ENCODE data around the gene CYP2D6. TPM values are rescaled to one million over a fixed set of nuclear protein-coding genes. Genes with fewer than 3 reads are reported as not detected.

The CYP2D6 gene
- total and polyA plus RNA-seq, 8 donors, result 0.72 to 22.8 (median 3.4) TPM

DNA sequence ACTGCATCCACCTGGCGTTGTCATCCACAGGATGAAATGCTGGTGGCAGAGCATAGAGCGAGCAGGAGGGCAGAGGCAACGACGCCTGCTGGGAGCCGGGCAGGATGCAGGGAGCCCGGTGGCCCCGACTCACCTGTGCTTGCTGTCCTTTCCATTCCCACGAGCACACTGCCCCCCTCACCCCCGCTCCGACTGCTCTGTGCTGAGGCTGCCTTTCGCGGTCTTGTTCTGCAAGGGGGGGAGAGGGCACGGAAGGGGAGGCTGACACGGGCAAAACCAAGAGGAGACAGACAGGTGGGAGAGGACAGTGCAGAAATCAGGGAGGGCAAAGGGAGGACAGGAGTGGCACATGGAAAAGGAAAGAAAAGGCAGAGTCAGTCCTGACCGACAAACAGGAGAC is 37.9 kb upstream of the CYP2D6 start:
- no peaks in the 10 kb centered on the region for H3K9me3 ChIP-seq
- no peak overlapping the region for H3K4me3 ChIP-seq
- no peaks in the 10 kb centered on the region for H3K27me3 ChIP-seq
- peaks cover 19 to 66% (median 58%) of the 10 kb centered on the region in 4 donors for H3K36me3 ChIP-seq
- no peak for DNase-seq
- WGBS, 5 donors, result 90 to 95% (median 94%) methylated on average over 11 to 15 of the region's 15 CpGs
- H3K27ac ChIP-seq, result no peak overlapping the region
- H3K4me1 ChIP-seq, result peaks cover 0 to 25% (median 15%) of the 10 kb centered on the region in 4 donors
- intact Hi-C loops (cut with DNase I; ENCODE audit: low total_unique reads), result loop anchor here (5.0 kb wide), 1 partner anchor 269 kb away; no protein-coding TSS in a partner anchor
- TF ChIP-seq POLR2AphosphoS5 (IDR thresholded peaks at IDR 0.05) (no peak), EP300 (IDR thresholded peaks at IDR 0.05) (no peak), POLR2A (IDR thresholded peaks at IDR 0.05) (no peak)
- TF ChIP-seq, protein P1, sequence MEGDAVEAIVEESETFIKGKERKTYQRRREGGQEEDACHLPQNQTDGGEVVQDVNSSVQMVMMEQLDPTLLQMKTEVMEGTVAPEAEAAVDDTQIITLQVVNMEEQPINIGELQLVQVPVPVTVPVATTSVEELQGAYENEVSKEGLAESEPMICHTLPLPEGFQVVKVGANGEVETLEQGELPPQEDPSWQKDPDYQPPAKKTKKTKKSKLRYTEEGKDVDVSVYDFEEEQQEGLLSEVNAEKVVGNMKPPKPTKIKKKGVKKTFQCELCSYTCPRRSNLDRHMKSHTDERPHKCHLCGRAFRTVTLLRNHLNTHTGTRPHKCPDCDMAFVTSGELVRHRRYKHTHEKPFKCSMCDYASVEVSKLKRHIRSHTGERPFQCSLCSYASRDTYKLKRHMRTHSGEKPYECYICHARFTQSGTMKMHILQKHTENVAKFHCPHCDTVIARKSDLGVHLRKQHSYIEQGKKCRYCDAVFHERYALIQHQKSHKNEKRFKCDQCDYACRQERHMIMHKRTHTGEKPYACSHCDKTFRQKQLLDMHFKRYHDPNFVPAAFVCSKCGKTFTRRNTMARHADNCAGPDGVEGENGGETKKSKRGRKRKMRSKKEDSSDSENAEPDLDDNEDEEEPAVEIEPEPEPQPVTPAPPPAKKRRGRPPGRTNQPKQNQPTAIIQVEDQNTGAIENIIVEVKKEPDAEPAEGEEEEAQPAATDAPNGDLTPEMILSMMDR (IDR thresholded peaks at IDR 0.05), result no peak

DNA sequence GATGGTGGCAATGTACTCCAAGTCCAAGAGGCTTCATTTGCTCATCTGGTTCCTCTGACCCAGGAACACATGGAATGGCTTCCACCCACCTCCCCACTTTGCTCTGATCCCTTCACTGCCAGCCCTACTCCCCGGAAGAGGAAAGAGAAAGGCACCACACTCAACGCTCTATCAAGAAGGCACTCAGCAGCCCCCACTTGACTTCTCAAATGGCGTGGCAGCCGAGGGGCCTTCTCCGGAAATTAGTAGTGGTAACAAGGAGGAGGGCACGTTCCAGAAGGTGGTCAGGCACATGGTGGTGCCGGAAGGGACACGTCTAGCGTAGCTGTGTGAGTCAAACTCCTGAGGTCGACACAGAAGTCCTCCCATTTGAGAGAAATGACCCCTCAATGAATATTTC is 36.5 kb upstream of the CYP2D6 start:
- H3K36me3 ChIP-seq, result peaks cover 26 to 79% (median 71%) of the 10 kb centered on the region in 4 donors
- H3K27ac ChIP-seq, result no peak overlapping the region
- intact Hi-C loops (cut with DNase I; ENCODE audit: low total_unique reads), result loop anchor here (5.0 kb wide), 1 partner anchor 270 kb away; no protein-coding TSS in a partner anchor
- TF ChIP-seq EP300 (IDR thresholded peaks at IDR 0.05) (no peak), POLR2AphosphoS5 (IDR thresholded peaks at IDR 0.05) (no peak), POLR2A (IDR thresholded peaks at IDR 0.05) (no peak)
- TF ChIP-seq, protein P1 (IDR thresholded peaks at IDR 0.05), result no peak
- WGBS, 5 donors, result 84 to 97% (median 91%) methylated on average over 10 of the region's 10 CpGs
- no peak overlapping the region for H3K4me3 ChIP-seq
- DNase-seq, result no peak
- peaks cover 0 to 11% (median 2%) of the 10 kb centered on the region in 4 donors for H3K4me1 ChIP-seq
- no peaks in the 10 kb centered on the region for H3K27me3 ChIP-seq
- H3K9me3 ChIP-seq, result no peaks in the 10 kb centered on the region

DNA sequence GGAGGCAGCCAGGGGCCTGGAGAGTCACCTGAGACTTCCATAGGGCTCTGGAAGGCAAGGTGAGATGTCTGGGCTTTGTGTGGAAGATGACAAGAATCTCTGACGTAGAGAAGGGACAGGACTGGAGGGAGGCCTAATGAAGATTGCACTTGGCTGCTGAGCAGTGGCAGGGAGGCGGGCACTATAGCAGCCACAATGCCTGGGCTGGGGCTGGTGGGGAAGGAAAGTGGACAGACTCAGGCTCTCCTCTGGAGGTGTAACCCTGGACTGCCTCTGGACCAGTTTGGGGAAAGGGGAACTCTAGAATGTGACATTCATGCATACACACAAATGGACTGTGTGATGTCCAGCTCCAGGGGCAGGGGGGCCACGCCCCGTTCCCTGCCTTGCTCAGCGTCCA is 34.3 kb upstream of the CYP2D6 start:
- Histone ChIP-seq H3K4me1 (no peaks in the 10 kb centered on the region), H3K9me3 (no peaks in the 10 kb centered on the region), H3K27ac (no peak overlapping the region), H3K4me3 (no peak overlapping the region), H3K27me3 (no peaks in the 10 kb centered on the region), H3K36me3 (peaks cover 26 to 80% (median 77%) of the 10 kb centered on the region in 4 donors)
- DNase-seq, result no peak
- intact Hi-C loops (cut with DNase I; ENCODE audit: low total_unique reads), result loop anchor here (5.0 kb wide), 1 partner anchor 272 kb away; no protein-coding TSS in a partner anchor
- no peak for TF ChIP-seq POLR2AphosphoS5 (IDR thresholded peaks at IDR 0.05)
- TF ChIP-seq EP300 (IDR thresholded peaks at IDR 0.05), result no peak
- TF ChIP-seq, protein P1 (IDR thresholded peaks at IDR 0.05), result no peak
- no peak for TF ChIP-seq POLR2A (IDR thresholded peaks at IDR 0.05)
- 87 to 95% (median 92%) methylated on average over 3 to 5 of the region's 5 CpGs for WGBS, 5 donors

DNA sequence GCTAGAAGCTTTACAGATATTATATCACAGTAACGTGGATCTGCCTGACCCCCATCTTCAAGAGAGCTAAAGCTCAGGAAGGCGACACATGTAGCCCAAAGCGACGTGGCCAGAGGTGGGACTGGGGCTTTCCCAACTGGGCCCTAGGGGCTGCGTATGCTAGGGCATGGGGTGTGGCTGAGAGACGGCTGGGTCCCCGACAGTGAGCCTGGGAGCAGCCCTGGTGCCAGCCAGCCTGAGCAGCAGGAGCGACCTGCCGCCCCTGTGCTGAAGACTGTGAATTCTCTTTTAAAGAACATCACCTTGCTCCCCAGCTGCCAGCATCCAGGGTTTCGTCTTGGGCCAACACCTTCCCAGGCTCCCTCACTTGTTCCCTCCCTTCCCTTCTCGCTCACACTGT is 32.9 kb upstream of the CYP2D6 start:
- H3K27ac ChIP-seq, result no peak overlapping the region
- no peak overlapping the region for H3K4me3 ChIP-seq
- no peak for TF ChIP-seq POLR2A (IDR thresholded peaks at IDR 0.05)
- H3K27me3 ChIP-seq, result no peaks in the 10 kb centered on the region
- H3K9me3 ChIP-seq, result no peaks in the 10 kb centered on the region
- H3K4me1 ChIP-seq, result no peaks in the 10 kb centered on the region
- no peak for DNase-seq
- intact Hi-C loops (cut with DNase I; ENCODE audit: low total_unique reads), result no loop called here
- WGBS, 5 donors, result 92 to 97% (median 96%) methylated on average over 10 to 11 of the region's 11 CpGs
- H3K36me3 ChIP-seq, result peaks cover 26 to 74% (median 67%) of the 10 kb centered on the region in 4 donors

DNA sequence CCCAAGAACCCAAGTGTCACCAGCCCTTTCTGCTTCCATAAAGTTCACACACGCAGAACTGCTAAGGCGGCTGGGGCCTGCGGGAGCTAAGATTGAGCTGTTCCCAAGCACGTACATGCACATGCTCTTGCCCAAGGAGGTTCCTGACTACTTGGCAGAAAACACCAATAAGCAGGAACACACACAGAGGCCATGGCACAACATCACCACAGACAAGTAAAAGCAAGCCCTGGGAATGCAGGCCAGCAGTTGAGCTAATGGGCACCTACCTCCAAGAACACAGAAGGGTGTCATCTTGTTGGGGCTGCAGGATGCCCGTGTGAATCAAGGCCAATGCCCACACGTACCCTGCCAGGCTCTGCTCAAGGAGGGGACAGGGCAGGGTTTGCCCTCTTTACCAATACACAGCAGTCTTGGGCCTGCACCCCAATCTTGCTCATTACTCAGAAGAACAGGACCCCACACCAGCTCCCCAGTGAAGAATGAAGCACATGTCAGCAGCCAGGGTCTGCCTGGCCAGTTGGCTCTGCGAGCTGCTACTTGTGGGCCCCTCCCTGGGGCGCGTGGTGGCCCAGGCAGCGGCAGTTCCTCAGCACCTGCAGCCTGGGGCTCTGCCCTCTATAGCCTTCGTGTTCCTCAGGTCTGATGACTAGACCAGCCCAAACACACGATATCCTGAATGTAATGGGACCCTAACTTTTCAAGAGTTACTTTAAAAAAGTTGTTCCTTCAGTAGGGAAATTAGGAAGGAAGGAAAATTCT is 32.3 kb upstream of the CYP2D6 start:
- 85 to 97% (median 94%) methylated on average over 11 to 12 of the region's 12 CpGs for WGBS, 5 donors
- no peak overlapping the region for H3K4me3 ChIP-seq
- H3K27ac ChIP-seq, result no peak overlapping the region
- no peaks in the 10 kb centered on the region for H3K9me3 ChIP-seq
- H3K36me3 ChIP-seq, result peaks cover 23 to 74% (median 67%) of the 10 kb centered on the region in 4 donors
- intact Hi-C loops (cut with DNase I; ENCODE audit: low total_unique reads), result no loop called here
- DNase-seq, result no peak
- no peaks in the 10 kb centered on the region for H3K27me3 ChIP-seq
- H3K4me1 ChIP-seq, result no peaks in the 10 kb centered on the region
- TF ChIP-seq, protein P1 (IDR thresholded peaks at IDR 0.05), result no peak
- TF ChIP-seq EP300 (IDR thresholded peaks at IDR 0.05), result no peak
- TF ChIP-seq POLR2A (IDR thresholded peaks at IDR 0.05), result no peak
- TF ChIP-seq POLR2AphosphoS5 (IDR thresholded peaks at IDR 0.05), result no peak
